A172 (cell line): ENCODE results near the gene NKPD1. TPM values are rescaled to one million over a fixed set of nuclear protein-coding genes. Genes with fewer than 3 reads are reported as not detected.

Experiments
- DNase-seq: peaks from one replicate; pipeline ENCODE4 v3.0.0-alpha.2; 2015; ENCODE audit warnings: low spot score
- total RNA-seq: library from RNA; depleted of rRNA; stranded (reverse); fragments of >200 nt; shearing (Covaris generic); gene quantifications from 2 replicates; pipeline ENCODE4 v1.2.3, GENCODE V29; 2014; rRNA removed

Gene NKPD1
- not detected in 2 replicates for total RNA-seq

DNA sequence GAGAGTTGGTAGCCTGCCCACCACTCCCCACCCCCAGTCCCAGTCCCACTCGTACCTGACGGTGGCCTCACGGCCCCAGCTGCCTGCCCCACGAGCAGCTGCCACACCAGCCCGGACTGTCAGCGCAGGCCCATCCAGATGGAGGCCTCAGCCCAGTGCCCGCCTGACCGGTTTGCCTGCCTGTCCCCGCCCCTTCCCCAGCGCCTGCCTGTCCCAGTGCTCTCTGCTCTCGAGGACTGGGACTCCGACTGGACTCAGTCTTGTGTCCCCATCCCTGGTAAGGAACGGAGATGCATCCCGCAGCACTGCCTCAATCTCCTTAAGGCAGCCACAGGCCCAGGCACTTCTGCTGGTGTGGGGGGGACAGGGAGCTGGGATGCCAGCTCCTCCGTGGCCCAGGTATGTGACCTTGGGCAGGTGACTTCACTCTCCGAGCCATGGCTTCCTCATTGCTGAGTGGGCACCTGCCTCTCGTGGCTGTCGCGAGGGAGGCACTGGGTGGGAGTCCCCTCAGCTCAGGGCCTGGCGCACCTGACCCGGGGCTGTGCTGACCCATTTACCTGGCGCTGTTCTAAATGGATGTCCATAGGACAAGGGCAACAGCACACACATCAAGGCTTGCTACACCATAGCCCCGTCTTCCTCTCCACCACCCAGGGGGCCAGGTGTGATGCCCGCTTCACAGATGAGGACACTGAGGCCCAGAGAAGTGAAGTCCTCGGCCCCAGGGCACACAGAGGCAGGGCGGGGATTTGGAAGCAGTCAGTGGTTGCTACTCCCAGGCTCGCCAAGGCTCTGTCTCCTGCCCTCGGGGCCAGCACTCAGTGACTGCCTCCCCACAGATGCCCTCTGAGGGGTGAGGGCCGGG, at the start of gene NKPD1:
Gene NKPD1, minus strand, starts transcription at position 113 of the 868 bp plus-strand sequence. CDS start 832 bp downstream, outside the sequence.
- no peak for DNase-seq

- DNase-seq = no peak
Measured at GRCh38 chr19:45206328-45206727, 45.5 kb upstream of the NKPD1 start.

DNA sequence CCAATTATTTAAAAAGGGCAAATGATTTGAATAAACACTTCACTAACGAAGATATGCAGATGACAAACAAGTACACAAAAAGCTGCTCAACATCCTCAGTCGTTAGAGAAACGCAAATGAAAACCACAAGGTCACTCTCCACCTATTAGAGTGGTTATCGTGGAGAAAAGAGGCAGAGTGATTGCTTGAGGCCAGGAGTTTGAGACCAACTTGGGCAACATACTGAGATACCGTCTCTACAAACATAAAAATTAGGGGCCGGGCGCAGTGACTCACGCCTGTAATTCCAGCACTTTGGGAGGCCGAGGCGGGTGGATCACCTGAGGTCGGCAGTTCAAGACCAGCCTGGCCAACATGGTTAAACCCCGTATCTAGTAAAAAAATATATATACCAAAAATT, 45.0 kb upstream of the NKPD1 start:
- no peak for DNase-seq

GRCh38 chr19:45202637-45203036, 41.9 kb upstream of the NKPD1 start:
- DNase-seq = no peak

- no peak for DNase-seq
Measured at GRCh38 chr19:45200568-45200967, 39.8 kb upstream of the NKPD1 start.

DNA sequence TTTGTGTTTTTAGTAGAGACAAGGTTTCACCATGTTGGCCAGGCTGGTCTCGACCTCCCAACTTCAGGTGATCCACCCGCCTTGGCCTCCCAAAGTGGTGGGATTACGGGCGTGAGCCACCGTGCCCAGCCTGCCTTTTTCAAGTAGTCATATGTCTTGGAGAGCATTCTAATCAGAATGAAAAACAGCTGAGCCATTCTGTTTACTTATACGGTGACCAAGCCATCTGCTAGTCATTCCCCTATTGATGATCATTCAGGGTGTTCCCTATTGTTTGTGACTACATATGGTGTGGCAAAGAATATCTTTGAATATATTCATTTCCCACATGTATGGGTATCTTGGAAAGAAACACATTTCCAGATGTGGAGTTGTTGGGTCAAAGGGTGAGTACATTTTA, 35.0 kb upstream of the NKPD1 start:
- no peak for DNase-seq

GRCh38 chr19:45191375-45191774, 30.6 kb upstream of the NKPD1 start:
- DNase-seq = no peak

GRCh38 chr19:45189971-45190370, 29.2 kb upstream of the NKPD1 start:
- DNase-seq = no peak

- DNase-seq = no peak
Measured at GRCh38 chr19:45187421-45188100, 26.8 kb upstream of the NKPD1 start.

GRCh38 chr19:45186509-45187334, 25.9 kb upstream of the NKPD1 start:
- no peak for DNase-seq

GRCh38 chr19:45184115-45184514, 23.3 kb upstream of the NKPD1 start:
- no peak for DNase-seq

GRCh38 chr19:45182758-45183157, 22.0 kb upstream of the NKPD1 start:
- no peak for DNase-seq

- DNase-seq = no peak
Measured at GRCh38 chr19:45180936-45181335, 20.2 kb upstream of the NKPD1 start.

DNA sequence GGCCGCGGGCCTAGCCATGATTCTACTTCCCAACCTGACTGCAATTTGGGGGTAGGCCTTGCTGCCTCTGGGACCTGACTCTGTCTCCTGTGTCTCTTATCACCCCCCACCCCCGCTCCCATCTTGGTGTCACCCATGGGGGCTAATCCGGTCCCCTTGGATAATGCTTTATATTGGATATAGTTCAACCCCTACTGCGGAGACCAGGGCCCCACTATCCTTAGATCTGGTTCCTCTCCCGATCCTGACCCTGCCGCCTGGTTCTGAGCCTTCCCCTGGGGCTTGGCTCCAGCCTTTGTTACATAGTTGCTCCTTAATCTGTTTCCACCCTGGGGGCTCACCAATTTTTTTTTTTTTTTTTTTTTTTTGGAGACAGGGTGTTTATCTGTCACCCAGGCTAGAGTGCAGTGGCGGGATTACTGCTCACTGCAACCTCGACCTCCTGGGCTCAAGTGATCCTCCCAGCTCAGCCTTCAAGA, 19.1 kb upstream of the NKPD1 start:
- DNase-seq = no peak

DNA sequence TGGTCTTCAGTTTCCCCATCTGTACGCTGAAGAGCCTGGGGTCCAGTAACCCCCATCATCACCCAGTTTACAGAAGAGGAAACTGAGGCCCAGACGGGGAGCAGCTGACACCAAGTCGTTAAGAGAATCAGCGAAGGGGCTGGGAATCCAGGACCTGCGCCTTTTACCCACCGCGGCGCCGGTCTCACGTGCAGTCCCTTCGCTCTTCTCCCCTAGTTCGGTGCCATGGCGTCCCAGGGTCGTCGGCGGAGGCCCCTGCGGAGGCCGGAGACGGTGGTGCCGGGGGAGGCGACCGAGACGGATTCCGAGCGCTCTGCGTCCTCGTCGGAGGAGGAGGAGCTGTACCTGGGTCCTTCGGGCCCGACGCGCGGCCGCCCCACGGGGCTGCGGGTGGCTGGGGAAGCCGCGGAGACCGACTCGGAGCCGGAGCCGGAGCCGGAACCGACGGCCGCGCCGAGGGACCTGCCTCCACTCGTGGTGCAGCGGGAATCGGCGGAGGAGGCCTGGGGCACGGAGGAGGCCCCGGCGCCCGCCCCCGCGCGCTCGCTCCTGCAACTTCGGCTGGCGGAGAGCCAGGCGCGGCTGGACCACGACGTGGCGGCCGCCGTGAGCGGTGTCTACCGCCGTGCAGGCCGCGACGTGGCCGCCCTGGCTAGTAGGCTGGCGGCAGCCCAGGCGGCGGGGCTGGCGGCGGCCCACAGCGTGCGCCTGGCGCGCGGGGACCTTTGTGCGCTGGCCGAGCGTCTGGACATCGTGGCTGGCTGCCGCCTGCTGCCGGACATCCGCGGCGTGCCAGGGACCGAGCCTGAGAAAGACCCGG, 18.5 kb upstream of the NKPD1 start:
- DNase-seq = no peak

- peak; percentile 98 for DNase-seq
Measured at GRCh38 chr19:45178262-45179071, 17.7 kb upstream of the NKPD1 start, which contains the start of gene BLOC1S3. Gene BLOC1S3, plus strand, starts transcription at chr19:45178784. Its CDS starts 513 bp downstream, at chr19:45179297.

- DNase-seq = no peak
Measured at GRCh38 chr19:45177817-45178261, 17.1 kb upstream of the NKPD1 start, which contains the start of gene TRAPPC6A. Gene TRAPPC6A, minus strand, starts transcription at chr19:45178237. Its CDS starts 19 bp downstream, at chr19:45178218.

- DNase-seq = no peak
Measured at GRCh38 chr19:45175515-45176345, 14.9 kb upstream of the NKPD1 start.

DNA sequence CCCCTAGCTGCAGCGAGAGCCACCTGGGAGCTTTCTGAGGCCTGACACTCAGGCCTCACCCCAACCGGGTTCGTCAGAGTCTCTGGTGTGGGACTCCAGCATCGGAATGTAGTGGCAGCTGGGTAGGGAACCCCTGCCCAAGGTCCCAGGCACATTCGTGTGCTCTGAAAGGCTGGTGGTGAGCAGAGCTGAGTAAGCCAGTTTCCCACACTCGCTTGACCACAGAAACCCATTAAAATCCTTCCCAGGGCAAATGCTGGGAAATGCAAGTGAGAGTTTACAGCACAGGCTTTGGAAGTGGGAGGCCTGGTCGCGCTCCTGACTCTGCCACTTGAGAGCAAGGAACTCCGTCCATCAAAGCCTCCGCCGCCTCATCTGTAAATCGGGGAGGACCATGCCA, 13.0 kb upstream of the NKPD1 start:
- DNase-seq = peak; percentile 26
